KMS-11 (cell line): Measurements from ENCODE around the gene DNAJC22.

Source experiments
- H2AFZ ChIP-seq: fragments of 200-600 bp; sonication (generic); 2 replicates; pipeline ENCODE4 v1.6.1; 2016; ENCODE audit warnings: antibody characterized with exemption, mixed run types, low read depth
- H3K27ac ChIP-seq: fragments of 200-600 bp; sonication (generic); 2 replicates; pipeline ENCODE4 v1.6.1; 2016; ENCODE audit warnings: mild to moderate bottlenecking, mixed run types
- H3K27me3 ChIP-seq: fragments of 200-600 bp; sonication (generic); 2 replicates; pipeline ENCODE4 v1.6.1; 2017; ENCODE audit warnings: mild to moderate bottlenecking, low read depth, mixed run types, moderate library complexity; ENCODE audit not compliant: insufficient read depth
- H3K36me3 ChIP-seq: fragments of 200-600 bp; sonication (generic); 2 replicates; pipeline ENCODE4 v1.6.1; 2017; ENCODE audit warnings: mild to moderate bottlenecking, mixed run types; ENCODE audit not compliant: insufficient read depth
- H3K4me1 ChIP-seq: fragments of 200-600 bp; sonication (generic); 2 replicates; pipeline ENCODE4 v1.6.1; 2016; ENCODE audit warnings: mild to moderate bottlenecking, low read depth, mixed run types; ENCODE audit not compliant: poor library complexity, severe bottlenecking
- H3K4me2 ChIP-seq: fragments of 200-600 bp; sonication (generic); 2 replicates; pipeline ENCODE4 v1.7.0; 2016; ENCODE audit warnings: mild to moderate bottlenecking, mixed run types
- H3K4me3 ChIP-seq: fragments of 200-600 bp; sonication (generic); IDR thresholded peaks from 2 replicates; pipeline ENCODE4 v1.6.1; 2017; ENCODE audit warnings: low read depth, low read length, mixed read lengths; ENCODE audit not compliant: insufficient read depth
- H3K79me2 ChIP-seq: fragments of 200-600 bp; sonication (generic); 2 replicates; pipeline ENCODE4 v1.6.1; 2016; ENCODE audit warnings: low read depth, mixed run types; ENCODE audit not compliant: insufficient read depth
- H3K9ac ChIP-seq: fragments of 200-600 bp; sonication (generic); 2 replicates; pipeline ENCODE4 v1.6.1; 2016; ENCODE audit warnings: mild to moderate bottlenecking, mixed run types
- H4K20me1 ChIP-seq: fragments of 200-600 bp; sonication (generic); 2 replicates; pipeline ENCODE4 v1.6.1; 2016; ENCODE audit warnings: mild to moderate bottlenecking, mixed run types; ENCODE audit not compliant: insufficient read depth
- CTCF ChIP-seq: fragments of 200-600 bp; sonication (generic); conservative IDR thresholded peaks from 2 replicates; pipeline ENCODE4 v1.6.1; 2017; ENCODE audit warnings: low read depth, mild to moderate bottlenecking, antibody characterized with exemption, low read length, moderate library complexity, mixed read lengths

The DNAJC22 gene

GRCh38 chr12:49334226-49334625 is 12.5 kb upstream of the DNAJC22 start:
- Histone ChIP-seq H3K79me2 (no peaks in the 10 kb centered on the region), H3K4me1 (no peaks in the 10 kb centered on the region), H3K4me3 (no peak overlapping the region), H3K9ac (no peak overlapping the region), H4K20me1 (no peaks in the 10 kb centered on the region), H2AFZ (no peak overlapping the region), H3K27ac (no peak overlapping the region), H3K4me2 (no peak overlapping the region), H3K36me3 (no peaks in the 10 kb centered on the region), H3K27me3 (no peaks in the 10 kb centered on the region)
- no peak for TF ChIP-seq CTCF

GRCh38 chr12:49334681-49335080 is 12.0 kb upstream of the DNAJC22 start:
- Histone ChIP-seq H4K20me1 (no peaks in the 10 kb centered on the region), H3K4me3 (no peak overlapping the region), H3K4me2 (no peak overlapping the region), H3K27me3 (no peaks in the 10 kb centered on the region), H3K36me3 (no peaks in the 10 kb centered on the region), H3K27ac (no peak overlapping the region), H3K4me1 (no peaks in the 10 kb centered on the region), H2AFZ (no peak overlapping the region), H3K79me2 (no peaks in the 10 kb centered on the region), H3K9ac (no peak overlapping the region)
- no peak for TF ChIP-seq CTCF

- H3K4me2 ChIP-seq, result no peak overlapping the region
- TF ChIP-seq CTCF, result no peak
- H2AFZ ChIP-seq, result no peak overlapping the region
- no peaks in the 10 kb centered on the region for H3K79me2 ChIP-seq
- no peak overlapping the region for H3K9ac ChIP-seq
- H3K4me1 ChIP-seq, result no peaks in the 10 kb centered on the region
- no peak overlapping the region for H3K27ac ChIP-seq
- no peaks in the 10 kb centered on the region; the same call in 1 of the 2 replicates for H3K27me3 ChIP-seq
- no peaks in the 10 kb centered on the region for H4K20me1 ChIP-seq
- no peaks in the 10 kb centered on the region for H3K36me3 ChIP-seq
- no peak overlapping the region for H3K4me3 ChIP-seq
Observed at GRCh38 chr12:49335118-49335954, 11.4 kb upstream of the DNAJC22 start.

- no peak overlapping the region for H2AFZ ChIP-seq
- H3K4me3 ChIP-seq, result no peak overlapping the region
- no peak for TF ChIP-seq CTCF
- H3K27ac ChIP-seq, result no peak overlapping the region
- no peaks in the 10 kb centered on the region for H3K79me2 ChIP-seq
- H3K27me3 ChIP-seq, result peaks cover under 1% of the 10 kb centered on the region; the same call in 1 of the 2 replicates
- no peak overlapping the region for H3K9ac ChIP-seq
- no peaks in the 10 kb centered on the region for H3K4me1 ChIP-seq
- peak overlapping the region; percentile 72; the same call in 1 of the 2 replicates for H3K4me2 ChIP-seq
- H4K20me1 ChIP-seq, result no peaks in the 10 kb centered on the region
- no peaks in the 10 kb centered on the region for H3K36me3 ChIP-seq
Observed at GRCh38 chr12:49335955-49336644, 10.6 kb upstream of the DNAJC22 start.
